NCI-H2171 treated with DMSO at 0.1 percent for 48 hours (cell line): ENCODE data around the gene WIZ.
"Not testable (repeated sequence)": the region's sequence is repeated elsewhere in the genome, so short reads cannot be mapped to it uniquely, and the experiment has no call there.

Experiments used
- DNase-seq: peaks from one replicate; lab custom pipeline; 2025; lab: John Stamatoyannopoulos, UW

Gene WIZ

GRCh38 chr19:15449620-15450527 is at the start of gene WIZ:
Gene WIZ (minus strand): TSS chr19:15449956. CDS start chr19:15448307, 1,649 bp downstream.
- DNase-seq = peak; percentile 18

GRCh38 chr19:15498910-15499309 is 49.2 kb upstream of the WIZ start:
- DNase-seq = no peak

- DNase-seq = no peak
Measured at GRCh38 chr19:15498156-15498858, 48.6 kb upstream of the WIZ start.

GRCh38 chr19:15495151-15495550 is 45.4 kb upstream of the WIZ start:
- no peak for DNase-seq

GRCh38 chr19:15488489-15489226 is 38.9 kb upstream of the WIZ start:
- DNase-seq = no peak

- no peak for DNase-seq
Measured at GRCh38 chr19:15487038-15487437, 37.3 kb upstream of the WIZ start.

GRCh38 chr19:15485768-15486167 is 36.0 kb upstream of the WIZ start:
- not testable (repeated sequence) for DNase-seq

- DNase-seq = not testable (repeated sequence)
Measured at GRCh38 chr19:15480996-15481395, 31.2 kb upstream of the WIZ start.

- DNase-seq = no peak
Measured at GRCh38 chr19:15479391-15480345, 29.9 kb upstream of the WIZ start, which contains the start of gene PGLYRP2. Gene PGLYRP2 (minus strand): TSS chr19:15479501. CDS start chr19:15479371, 130 bp downstream.

- no peak for DNase-seq
Measured at GRCh38 chr19:15476325-15476724, 26.6 kb upstream of the WIZ start.

- DNase-seq = no peak
Measured at GRCh38 chr19:15475611-15476010, 25.9 kb upstream of the WIZ start.

GRCh38 chr19:15475169-15475568 is 25.4 kb upstream of the WIZ start:
- no peak for DNase-seq

- DNase-seq = not testable (repeated sequence)
Measured at GRCh38 chr19:15473821-15474220, 24.1 kb upstream of the WIZ start.

GRCh38 chr19:15471639-15472101 is 21.9 kb upstream of the WIZ start:
- DNase-seq = no peak

- no peak for DNase-seq
Measured at GRCh38 chr19:15469513-15470297, 19.9 kb upstream of the WIZ start.

- DNase-seq = no peak
Measured at GRCh38 chr19:15468675-15469512, 19.1 kb upstream of the WIZ start.

GRCh38 chr19:15467734-15468214 is 18.0 kb upstream of the WIZ start:
- DNase-seq = no peak

- DNase-seq = peak; percentile 48
Measured at GRCh38 chr19:15466851-15467733, 17.3 kb upstream of the WIZ start.
